H1 (cell line): ENCODE results near the gene SRCIN1. TPM values are rescaled to one million over a fixed set of nuclear protein-coding genes. Genes with fewer than 3 reads are reported as not detected.

ENCODE experiments used
- CTCF ChIA-PET: fragments of 300-600 bp; sonication (Branson Sonifier 250); formaldehyde crosslinking; loops from one replicate; lab custom pipeline; 2021; ENCODE audit not compliant: partially characterized antibody; lab: Charles Lee
- POLR2A ChIA-PET: fragments of 300-600 bp; sonication (Branson Sonifier 250); formaldehyde crosslinking; loops from one replicate; lab custom pipeline; 2021; ENCODE audit warnings: inconsistent platforms; ENCODE audit not compliant: partially characterized antibody; lab: Charles Lee
- DNase-seq, 2 experiments: peaks; one replicate each; pipeline versions ENCODE4 v3.0.0 to v3.0.0-alpha.2; 2010 to 2022; ENCODE audit warnings: low spot score in 2 of 2, low read depth in 1 of 2, mixed read lengths in 1 of 2
- FAIRE-seq: peaks from 2 replicates; lab custom pipeline; 2011; peaks lifted over from hg19 to GRCh38; lab: Jason Lieb, UNC
- H2AFZ ChIP-seq: 2 replicates; pipeline ENCODE4 v1.8.1; 2012; ENCODE audit warnings: low read length, inconsistent platforms
- H2AK5ac ChIP-seq: 2 replicates; pipeline ENCODE4 v1.6.1; 2013; ENCODE audit warnings: low read depth, low read length
- H2BK120ac ChIP-seq: replicated peaks from 2 replicates; pipeline ENCODE3; 2013; ENCODE audit warnings: low read depth, low read length, inconsistent platforms
- H2BK12ac ChIP-seq: 2 replicates; pipeline ENCODE4 v1.6.1; 2013; ENCODE audit warnings: low read depth, low read length
- H2BK15ac ChIP-seq: 2 replicates; pipeline ENCODE4 v1.6.1; 2013; ENCODE audit warnings: low read length
- H2BK20ac ChIP-seq: 2 replicates; pipeline ENCODE4 v1.6.1; 2013; ENCODE audit warnings: low read length
- H2BK5ac ChIP-seq: 2 replicates; pipeline ENCODE4 v1.6.1; 2013; ENCODE audit warnings: low read depth, low read length
- H3K14ac ChIP-seq: 2 replicates; pipeline ENCODE4 v1.6.1; 2013; ENCODE audit warnings: inconsistent platforms; ENCODE audit not compliant: insufficient read length
- H3K18ac ChIP-seq: 2 replicates; pipeline ENCODE4 v1.6.1; 2013; ENCODE audit warnings: low read length; ENCODE audit errors: extremely low read depth
- H3K23ac ChIP-seq: 2 replicates; pipeline ENCODE4 v1.6.1; 2013; ENCODE audit warnings: inconsistent platforms; ENCODE audit not compliant: insufficient read length
- H3K23me2 ChIP-seq: 2 replicates; pipeline ENCODE4 v1.6.1; 2013; ENCODE audit warnings: low read depth, low read length
- H3K27ac ChIP-seq: 2 replicates; pipeline ENCODE4 v1.6.1; 2011; ENCODE audit warnings: low read depth, low read length, inconsistent platforms
- H3K27me3 ChIP-seq, 4 experiments: replicated peaks in 1 of 4; 1 replicate in 1 of 4; 2 replicates in 3 of 4; pipeline versions ENCODE4 v1.6.1 to v1.8.1; 2011 to 2013; ENCODE audit warnings: low read length in 3 of 4, mild to moderate bottlenecking in 3 of 4, inconsistent platforms in 2 of 4, mixed read lengths in 2 of 4, moderate library complexity in 1 of 4; ENCODE audit not compliant: control insufficient read depth in 3 of 4, insufficient read depth in 3 of 4; ENCODE audit errors: extremely low read depth in 1 of 4
- H3K36me3 ChIP-seq, 4 experiments: 2 replicates each; pipeline versions ENCODE4 v1.6.1 to v1.8.1; 2011 to 2013; ENCODE audit warnings: mild to moderate bottlenecking in 4 of 4, low read length in 3 of 4, moderate library complexity in 2 of 4, control low read depth in 1 of 4, inconsistent platforms in 1 of 4; ENCODE audit not compliant: insufficient read depth in 4 of 4, control insufficient read depth in 2 of 4
- H3K4ac ChIP-seq: replicated peaks from 2 replicates; pipeline ENCODE3; 2013; ENCODE audit warnings: low read length, low read depth, mixed read lengths, inconsistent platforms; ENCODE audit not compliant: insufficient read length
- H3K4me1 ChIP-seq, 4 experiments: replicated peaks in 1 of 4; 1 replicate in 1 of 4; 2 replicates in 3 of 4; pipeline versions ENCODE4 v1.6.1 to v1.8.1; 2011 to 2013; ENCODE audit warnings: low read length in 3 of 4, inconsistent platforms in 2 of 4, mixed read lengths in 1 of 4; ENCODE audit not compliant: insufficient read depth in 4 of 4, control insufficient read depth in 3 of 4
- H3K4me2 ChIP-seq, 2 experiments: 2 replicates each; pipeline versions ENCODE4 v1.6.1 to v1.8.1; 2011 to 2013; ENCODE audit warnings: low read depth in 2 of 2, low read length in 2 of 2, control low read depth in 1 of 2, inconsistent platforms in 1 of 2, mild to moderate bottlenecking in 1 of 2; ENCODE audit not compliant: insufficient read depth in 1 of 2
- H3K4me3 ChIP-seq, 4 experiments: fragments of 200-600, 300-600 bp in 1 of 4; sonication (generic), shearing (Covaris generic), sonication (Bioruptor Twin) in 1 of 4; 2 replicates each; pipeline versions ENCODE4 v1.5.1 to v1.8.1; 2011 to 2016; ENCODE audit warnings: low read length in 4 of 4, low read depth in 3 of 4, control low read depth in 2 of 4, inconsistent platforms in 2 of 4, mild to moderate bottlenecking in 2 of 4, mixed read lengths in 1 of 4, moderate library complexity in 1 of 4; ENCODE audit not compliant: insufficient read depth in 2 of 4; ENCODE audit errors: extremely low read depth in 1 of 4
- H3K56ac ChIP-seq: replicated peaks from 2 replicates; pipeline ENCODE3; 2013; ENCODE audit warnings: low read depth, mild to moderate bottlenecking, mixed read lengths, low read length, inconsistent platforms; ENCODE audit not compliant: insufficient read length
- H3K79me1 ChIP-seq: 2 replicates; pipeline ENCODE4 v1.6.1; 2013; ENCODE audit warnings: low read depth, low read length, control low read depth
- H3K79me2 ChIP-seq, 2 experiments: 2 replicates each; pipeline versions ENCODE4 v1.6.1 to v1.8.1; 2012 to 2013; ENCODE audit warnings: low read length in 2 of 2, mild to moderate bottlenecking in 2 of 2, inconsistent platforms in 1 of 2; ENCODE audit not compliant: insufficient read depth in 2 of 2, control insufficient read depth in 1 of 2
- H3K9ac ChIP-seq, 4 experiments: replicated peaks in 1 of 4; 1 replicate in 1 of 4; 2 replicates in 3 of 4; pipeline versions ENCODE4 v1.6.1 to v1.8.1; 2011 to 2013; ENCODE audit warnings: low read depth in 3 of 4, low read length in 3 of 4, control low read depth in 2 of 4, mild to moderate bottlenecking in 2 of 4, moderate library complexity in 2 of 4, inconsistent platforms in 1 of 4; ENCODE audit errors: extremely low read depth in 1 of 4
- H3K9me3 ChIP-seq, 2 experiments: 2 replicates each; pipeline versions ENCODE4 v1.6.1 to v1.8.1; 2012 to 2013; ENCODE audit warnings: mild to moderate bottlenecking in 2 of 2, moderate library complexity in 2 of 2, control low read depth in 1 of 2, inconsistent platforms in 1 of 2, low read depth in 1 of 2, low read length in 1 of 2, mixed read lengths in 1 of 2; ENCODE audit not compliant: insufficient read depth in 2 of 2
- H4K20me1 ChIP-seq, 2 experiments: replicated peaks in 1 of 2; 2 replicates each; pipeline versions ENCODE3 to v1.8.1; 2011 to 2013; ENCODE audit warnings: inconsistent platforms in 2 of 2, low read length in 2 of 2, mild to moderate bottlenecking in 1 of 2; ENCODE audit not compliant: insufficient read depth in 2 of 2, control insufficient read depth in 1 of 2
- H4K5ac ChIP-seq: 2 replicates; pipeline ENCODE4 v1.6.1; 2013; ENCODE audit warnings: low read length, low read depth, mixed read lengths, inconsistent platforms; ENCODE audit not compliant: insufficient read length
- H4K8ac ChIP-seq: 2 replicates; pipeline ENCODE4 v1.8.0; 2013; ENCODE audit warnings: mild to moderate bottlenecking, moderate library complexity, low read length, inconsistent platforms; ENCODE audit not compliant: insufficient read depth; ENCODE audit errors: extremely low read depth
- H4K91ac ChIP-seq: replicated peaks from 2 replicates; pipeline ENCODE3; 2013; ENCODE audit warnings: low read length, mixed read lengths, inconsistent platforms; ENCODE audit not compliant: insufficient read length
- ATF2 ChIP-seq: IDR thresholded peaks from 2 replicates; pipeline ENCODE4 v1.6.1; 2012; ENCODE audit warnings: low read length, inconsistent platforms
- USF2 ChIP-seq: IDR thresholded peaks from 2 replicates; pipeline ENCODE4 v1.6.1; 2011; ENCODE audit warnings: low read length, improper control_type of control experiment
- YY1 ChIP-seq: IDR thresholded peaks from 2 replicates; pipeline ENCODE4 v1.6.1; 2011; ENCODE audit warnings: low read depth, mild to moderate bottlenecking, low read length
- WGBS, 2 experiments: shearing (Covaris generic) in 1 of 2; methylation state at CpG; one replicate each; pipeline versions ENCODE4 v1.1.6 to v1.1.7; 2013 to 2015; ENCODE audit warnings: low lambda C conversion rate in 2 of 2, mixed read lengths in 2 of 2, inconsistent platforms in 1 of 2, low coverage in 1 of 2, missing lambda C conversion rate in 1 of 2; ENCODE audit not compliant: insufficient replicate concordance in 2 of 2, insufficient coverage in 1 of 2, insufficient read length in 1 of 2; ENCODE audit errors: extremely low coverage in 1 of 2, missing lambda C conversion rate in 1 of 2; 5-methylcytosine and 5-hydroxymethylcytosine counted together
- polyA plus RNA-seq, 7 experiments: library from polyadenylated mRNA; depleted of rRNA in 3 of 7; stranded (reverse) in 5 of 7; unstranded in 2 of 7; fragments of >200 nt in 5 of 7; fragments of 200-250 nt in 2 of 7; gene quantifications; 1 replicate in 5 of 7; 2 replicates in 1 of 7; 4 replicates in 1 of 7; pipeline versions ENCODE4 v1.2.1 to v1.2.3, GENCODE V29; 2011 to 2013; ENCODE audit warnings: missing spikeins in 2 of 7, mixed read lengths in 2 of 7
- total RNA-seq: library from RNA; stranded (reverse); fragmentation: NEBNext Ultra II Directional; extraction: Animal tissue kit (Norgen Biotek cat#: 25700); gene quantifications from 2 replicates; pipeline ENCODE4 v1.2.1, GENCODE V29; 2021

SRCIN1 gene
- total and polyA plus RNA-seq, 2 of the 8 experiments (the other 6 are each of a cell fraction or from before 2014, with no cell fraction given): 2.8 to 3.8 TPM

GRCh38 chr17:38507921-38508569 lies 97.7 kb downstream of the SRCIN1 start:
- H3K4ac ChIP-seq: peak overlapping the region; percentile 12
- H3K9ac ChIP-seq: no peak overlapping the region; a peak in 1 of 7 replicates
- H3K27me3 ChIP-seq: peaks cover 0 to 24% (median 11%) of the 10 kb centered on the region in 4 experiments; a peak in 4 of 7 replicates
- 0 out of 2 replicates have a peak overlapping the region, but pooled peaks have one; percentile 11 for H3K27ac ChIP-seq
- CTCF ChIA-PET: interaction anchor here (0.6 to 14.4 kb wide), 29 partner anchors 15 to 187 kb away, joined by 3 to 190 read pairs (median 4); no protein-coding TSS in a partner anchor
- peaks cover 0 to 5% (median 1%) of the 10 kb centered on the region in 4 experiments; a peak in 2 of 8 replicates for H3K36me3 ChIP-seq
- no peak overlapping the region for H4K8ac ChIP-seq
- no peak overlapping the region for H2BK120ac ChIP-seq
- H3K79me1 ChIP-seq: no peaks in the 10 kb centered on the region
- no peak overlapping the region for H4K5ac ChIP-seq
- H2AFZ ChIP-seq: no peak overlapping the region
- H2AK5ac ChIP-seq: peak overlapping the region; percentile 95; the same call in 1 of the 2 replicates
- H3K9me3 ChIP-seq: no peaks in the 10 kb centered on the region
- H2BK20ac ChIP-seq: no peak overlapping the region
- H2BK12ac ChIP-seq: 0 out of 2 replicates have a peak overlapping the region, but pooled peaks have one; percentile 68
- H2BK15ac ChIP-seq: peak overlapping the region; percentile 76
- peaks cover 4 to 28% (median 21%) of the 10 kb centered on the region in 4 experiments for H3K4me1 ChIP-seq
- TF ChIP-seq ATF2: 0 out of 2 replicates have a peak, but pooled peaks have one; percentile 11
- no peak for TF ChIP-seq USF2
- no peak for TF ChIP-seq YY1
- TF ChIP-seq, all 59 proteins: peak for 1
- Histone ChIP-seq H3K79me2 (no peaks in the 10 kb centered on the region), H3K4me2 (peak overlapping the region; percentile 52 to 95), H3K23me2 (peaks cover 19% of the 10 kb centered on the region), H3K4me3 (no peak overlapping the region), H2BK5ac (peak overlapping the region; percentile 80), H3K23ac (no peak overlapping the region), H3K18ac (peak overlapping the region; percentile 81), H4K91ac (peak overlapping the region; percentile 34), H3K56ac (no peak overlapping the region), H4K20me1 (peaks cover 0 to 3% of the 10 kb centered on the region in 2 experiments), H3K14ac (no peak overlapping the region)
- 87% methylated on average over 3 of the region's 3 CpGs; no CpG with 5 or more reads in 1 of the 2 experiments for WGBS, 2 experiments
- FAIRE-seq (no peak), DNase-seq (no peak)
- POLR2A ChIA-PET: interaction anchor here (0.9 to 2.4 kb wide), 10 partner anchors 11 to 292 kb away, joined by 3 to 6 read pairs (median 3); no protein-coding TSS in a partner anchor
